A549 (cell line): Measurements from ENCODE around the gene CFAP99. TPM values are rescaled to one million over a fixed set of nuclear protein-coding genes. Genes with fewer than 3 reads are reported as not detected.
A peak's percentile ranks its signal among the peaks of the same experiment; 100 is the strongest.

Experiments used
- ATAC-seq, 2 experiments: fragments of 200-7000 bp in 1 of 2; fragments of >200 bp in 1 of 2; cut with Nextera tagmentation in 1 of 2; cut with Tn5 transposase in 1 of 2; 3 replicates each; pipeline versions ENCODE4 v1.8.0 to v1.9.1; 2018 to 2020; ENCODE audit warnings: mild to moderate bottlenecking in 1 of 2, moderate library complexity in 1 of 2
- CTCF ChIA-PET: fragments of 300-600 bp; sonication (Branson Sonifier 250); formaldehyde crosslinking; extraction: SDS; loops from one replicate; lab custom pipeline; 2021; ENCODE audit warnings: antibody characterized with exemption, inconsistent platforms; lab: Yijun Ruan, JAX
- POLR2A ChIA-PET: fragments of 350-600 bp; formaldehyde crosslinking; extraction: SDS; loops from one replicate; lab custom pipeline; 2021; ENCODE audit warnings: antibody characterized with exemption, inconsistent platforms; lab: Yijun Ruan, JAX
- DNase-seq, 2 experiments: peaks; one replicate each; pipeline versions ENCODE4 v3.0.0 to v3.0.0-alpha.2; 2011 to 2016; ENCODE audit warnings: low read depth in 1 of 2, low spot score in 1 of 2
- FAIRE-seq: peaks from 2 replicates; lab custom pipeline; 2011; peaks lifted over from hg19 to GRCh38; lab: Jason Lieb, UNC
- H3K27ac ChIP-seq, 2 experiments: fragments of >200 bp; sonication (Bioruptor Twin); formaldehyde crosslinking; 3 replicates each; pipeline ENCODE4 v1.5.1; 2016 to 2017
- H3K4me1 ChIP-seq: fragments of >200 bp; sonication (Bioruptor Twin); formaldehyde crosslinking; 3 replicates; pipeline ENCODE4 v1.6.1; 2016
- H3K4me2 ChIP-seq: fragments of >200 bp; sonication (Bioruptor Twin); formaldehyde crosslinking; 3 replicates; pipeline ENCODE4 v1.6.1; 2016
- H3K4me3 ChIP-seq: fragments of >200 bp; sonication (Bioruptor Twin); formaldehyde crosslinking; 3 replicates; pipeline ENCODE4 v1.5.1; 2016
- H3K9me3 ChIP-seq: fragments of >200 bp; sonication (Bioruptor Twin); formaldehyde crosslinking; 3 replicates; pipeline ENCODE4 v1.6.1; 2016
- CBX2 ChIP-seq: fragments of 200-600 bp; sonication (generic); IDR thresholded peaks from 2 replicates; pipeline ENCODE4 v1.6.1; 2016; ENCODE audit warnings: low read depth, mild to moderate bottlenecking, borderline replicate concordance
- CTCF ChIP-seq: fragments of >200 bp; sonication (Bioruptor Twin); formaldehyde crosslinking; IDR thresholded peaks from 3 replicates; pipeline ENCODE4 v1.5.1; 2016
- ESRRA ChIP-seq: fragments of 150-350 bp; IDR thresholded peaks from 2 replicates; pipeline ENCODE4 v1.6.1; 2014; ENCODE audit warnings: mild to moderate bottlenecking, low read length, borderline replicate concordance
- GATA3 ChIP-seq: IDR thresholded peaks from 2 replicates; pipeline ENCODE4 v1.6.1; 2012; ENCODE audit warnings: borderline replicate concordance
- HES2 ChIP-seq: fragments of >200 bp; sonication (Bioruptor Twin); formaldehyde crosslinking; IDR thresholded peaks from 2 replicates; pipeline ENCODE4 v1.6.1; 2016
- HOXA7 ChIP-seq: fragments of 250-450 bp; sonication (Bioruptor Pico); IDR thresholded peaks from 2 replicates; pipeline ENCODE4 v1.5.0; 2020; ENCODE audit warnings: mild to moderate bottlenecking, moderate library complexity
- HOXB13 ChIP-seq: fragments of 250-450 bp; sonication (Bioruptor Pico); IDR thresholded peaks from 2 replicates; pipeline ENCODE4 v1.5.0; 2020; ENCODE audit warnings: low read depth, mild to moderate bottlenecking, moderate library complexity
- HOXB5 ChIP-seq: fragments of 250-450 bp; sonication (Bioruptor Pico); IDR thresholded peaks from 2 replicates; pipeline ENCODE4 v1.5.0; 2020; ENCODE audit warnings: mild to moderate bottlenecking, moderate library complexity
- JUNB ChIP-seq: fragments of >200 bp; sonication (Bioruptor Twin); formaldehyde crosslinking; IDR thresholded peaks from 2 replicates; pipeline ENCODE4 v1.6.1; 2016
- KDM1A ChIP-seq: fragments of 200-600 bp; sonication (generic); IDR thresholded peaks from 2 replicates; pipeline ENCODE4 v1.6.1; 2016; ENCODE audit warnings: low read depth, mild to moderate bottlenecking
- KDM5A ChIP-seq: fragments of 200-600 bp; sonication (generic); IDR thresholded peaks from 2 replicates; pipeline ENCODE4 v1.6.1; 2016; ENCODE audit warnings: antibody characterized with exemption, mild to moderate bottlenecking
- MAFK ChIP-seq: fragments of 450-650 bp; IDR thresholded peaks from 2 replicates; pipeline ENCODE4 v1.6.1; 2014; ENCODE audit not compliant: partially characterized antibody
- MAZ ChIP-seq: fragments of 150-350 bp; IDR thresholded peaks from 2 replicates; pipeline ENCODE4 v1.6.1; 2014; ENCODE audit warnings: antibody characterized with exemption, low read depth, low read length, borderline replicate concordance
- MYC ChIP-seq: IDR thresholded peaks from 2 replicates; pipeline ENCODE4 v1.6.1; 2012; ENCODE audit warnings: mild to moderate bottlenecking, inconsistent platforms, low read length, improper control_type of control experiment, borderline replicate concordance
- NPAS2 ChIP-seq: fragments of 250-450 bp; sonication (Bioruptor Pico); IDR thresholded peaks from 2 replicates; pipeline ENCODE4 v1.8.0; 2022; ENCODE audit warnings: mild to moderate bottlenecking, moderate library complexity, borderline replicate concordance
- RCOR1 ChIP-seq: fragments of 150-350 bp; IDR thresholded peaks from 2 replicates; pipeline ENCODE4 v1.6.1; 2014; ENCODE audit warnings: antibody characterized with exemption, low read length, low read depth
- RFX5 ChIP-seq: fragments of 450-650 bp; IDR thresholded peaks from 2 replicates; pipeline ENCODE4 v1.7.1; 2014; ENCODE audit warnings: antibody characterized with exemption, mild to moderate bottlenecking, moderate library complexity
- RNF2 ChIP-seq: fragments of 200-600 bp; sonication (generic); IDR thresholded peaks from 2 replicates; pipeline ENCODE4 v1.6.1; 2016; ENCODE audit warnings: low read depth, mild to moderate bottlenecking, antibody characterized with exemption, moderate library complexity, borderline replicate concordance
- ZC3H11A ChIP-seq: fragments of 450-650 bp; IDR thresholded peaks from 2 replicates; pipeline ENCODE4 v1.6.1; 2014; ENCODE audit warnings: antibody characterized with exemption, mild to moderate bottlenecking
- ZFP36 ChIP-seq: fragments of 450-650 bp; IDR thresholded peaks from 2 replicates; pipeline ENCODE4 v1.6.1; 2014; ENCODE audit warnings: borderline replicate concordance; ENCODE audit not compliant: partially characterized antibody
- ZNF302 ChIP-seq: fragments of 250-450 bp; sonication (Bioruptor Pico); IDR thresholded peaks from 2 replicates; pipeline ENCODE4 v1.9.0; 2021; ENCODE audit warnings: inconsistent platforms, mild to moderate bottlenecking, moderate library complexity
- WGBS: methylation state at CpG from one replicate; pipeline ENCODE4 v1.1.6; 2017; ENCODE audit errors: missing lambda C conversion rate; 5-methylcytosine and 5-hydroxymethylcytosine counted together
- polyA plus RNA-seq, 4 experiments: library from polyadenylated mRNA; depleted of rRNA in 3 of 4; stranded (reverse); fragments of >200 nt; fragmentation: RNase III in 1 of 4; extraction: RNeasy Plus Mini Kit Qiagen cat#74134 plus additional on column Dnase treatment in 1 of 4; gene quantifications; 2 replicates in 3 of 4; 3 replicates in 1 of 4; pipeline ENCODE4 v1.2.3, GENCODE V29; 2011 to 2017
- TF ChIP-seq, protein P1 (sequence below): fragments of >200 bp; sonication (Bioruptor Twin); formaldehyde crosslinking; IDR thresholded peaks from 3 replicates; pipeline ENCODE4 v1.6.1; 2016

Gene CFAP99
- polyA plus RNA-seq, 2 of the 4 experiments (the other 2 are of a cell fraction) = 0.09 TPM; not detected in 1

- peaks cover 8% of the 10 kb centered on the region for H3K4me1 ChIP-seq
- ChIA-PET POLR2A (no interaction called here), CTCF (interaction anchor here (1.1 to 1.5 kb wide), 3 partner anchors 9 to 21 kb away, joined by 3 to 5 read pairs (median 5); partner anchors contain the start of genes CFAP99 and ZFYVE28)
- H3K4me2 ChIP-seq = no peak overlapping the region
- TF ChIP-seq MYC (no peak), RNF2 (no peak), HOXA7 (CRISPR knock-in tag) (no peak), ZNF302 (CRISPR knock-in tag) (no peak), MAFK (no peak), GATA3 (no peak), MAZ (no peak), RCOR1 (no peak), CTCF (no peak), KDM5A (no peak), RFX5 (no peak), HOXB13 (no peak), HES2 (no peak), NPAS2 (CRISPR knock-in tag) (no peak)
- TF ChIP-seq, all 56 proteins: peak for 0
- Histone ChIP-seq H3K27ac (no peak overlapping the region), H3K4me3 (no peak overlapping the region), H3K9me3 (no peaks in the 10 kb centered on the region)
- ATAC-seq (no peak), FAIRE-seq (no peak), DNase-seq (no peak)
Measured at GRCh38 chr4:2432004-2432403, 13.2 kb downstream of the CFAP99 start.

GRCh38 chr4:2432991-2433530 is 14.3 kb downstream of the CFAP99 start:
- TF ChIP-seq, protein P1, sequence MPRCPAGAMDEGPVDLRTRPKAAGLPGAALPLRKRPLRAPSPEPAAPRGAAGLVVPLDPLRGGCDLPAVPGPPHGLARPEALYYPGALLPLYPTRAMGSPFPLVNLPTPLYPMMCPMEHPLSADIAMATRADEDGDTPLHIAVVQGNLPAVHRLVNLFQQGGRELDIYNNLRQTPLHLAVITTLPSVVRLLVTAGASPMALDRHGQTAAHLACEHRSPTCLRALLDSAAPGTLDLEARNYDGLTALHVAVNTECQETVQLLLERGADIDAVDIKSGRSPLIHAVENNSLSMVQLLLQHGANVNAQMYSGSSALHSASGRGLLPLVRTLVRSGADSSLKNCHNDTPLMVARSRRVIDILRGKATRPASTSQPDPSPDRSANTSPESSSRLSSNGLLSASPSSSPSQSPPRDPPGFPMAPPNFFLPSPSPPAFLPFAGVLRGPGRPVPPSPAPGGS = no peak
- no peak for TF ChIP-seq HOXB5 (CRISPR knock-in tag)
- no peak for TF ChIP-seq CBX2
- no peak for TF ChIP-seq KDM5A
- no peak for TF ChIP-seq JUNB
- no peak for TF ChIP-seq NPAS2 (CRISPR knock-in tag)
- TF ChIP-seq ZFP36 = no peak
- no peak for TF ChIP-seq ZC3H11A
- no peak for TF ChIP-seq ESRRA
- TF ChIP-seq KDM1A = no peak
- ATAC-seq = peak in 1 of 2 experiments; percentile 10; a peak in 2 of 6 replicates
- Histone ChIP-seq H3K9me3 (no peaks in the 10 kb centered on the region), H3K27ac (peak overlapping the region in 1 of 2 experiments; percentile 68; a peak in 3 of 6 replicates), H3K4me2 (no peak overlapping the region), H3K4me3 (no peak overlapping the region), H3K4me1 (peaks cover 8% of the 10 kb centered on the region)
- CTCF ChIA-PET = interaction anchor here (0.6 to 1.5 kb wide), 2 partner anchors 10 to 14 kb away, joined by 3 to 5 read pairs; partner anchors contain the start of gene CFAP99
- DNase-seq = no peak
- POLR2A ChIA-PET = no interaction called here
- no peak for FAIRE-seq
- 83% methylated on average over 7 of the region's 20 CpGs for WGBS
